HepG2 (cell line): Measurements from ENCODE around the gene GTF2A2. TPM values are rescaled to one million over a fixed set of nuclear protein-coding genes. Genes with fewer than 3 reads are reported as not detected.

Experiments used
- CAMTA2 ChIP-seq: sonication (generic); formaldehyde crosslinking; IDR thresholded peaks from 2 replicates; pipeline ENCODE4 v1.4.0; 2020; ENCODE audit warnings: mild to moderate bottlenecking, missing genetic modification reagents, borderline replicate concordance
- CHD4 ChIP-seq: fragments of 200-600 bp; sonication (generic); IDR thresholded peaks from 2 replicates; pipeline ENCODE4 v1.7.0; 2017; ENCODE audit warnings: mild to moderate bottlenecking, low read length, borderline replicate concordance
- KMT2B ChIP-seq: IDR thresholded peaks from 2 replicates; pipeline ENCODE4 v1.6.1; 2016; ENCODE audit warnings: missing genetic modification reagents, missing compliant biosample characterization
- MLLT10 ChIP-seq: sonication (generic); formaldehyde crosslinking; IDR thresholded peaks from 2 replicates; pipeline ENCODE4 v1.4.0; 2020; ENCODE audit warnings: missing genetic modification reagents
- NFATC3 ChIP-seq: sonication (generic); formaldehyde crosslinking; IDR thresholded peaks from 2 replicates; pipeline ENCODE4 v1.5.1; 2020; ENCODE audit warnings: mild to moderate bottlenecking, missing genetic modification reagents
- STAG1 ChIP-seq: sonication (generic); formaldehyde crosslinking; IDR thresholded peaks from 2 replicates; pipeline ENCODE4 v1.4.0; 2020; ENCODE audit warnings: missing genetic modification reagents
- ZNF337 ChIP-seq: sonication (generic); formaldehyde crosslinking; IDR thresholded peaks from 2 replicates; pipeline ENCODE4 v1.5.1; 2020; ENCODE audit warnings: missing genetic modification reagents, low read depth, mild to moderate bottlenecking, borderline replicate concordance
- polyA plus RNA-seq, 8 experiments: library from polyadenylated mRNA; depleted of rRNA in 3 of 8; stranded (reverse) in 7 of 8; unstranded in 1 of 8; fragments of >200 nt; fragmentation: Illumina TruSeq in 4 of 8; extraction: Trizol in 4 of 8; gene quantifications; 2 replicates each; pipeline versions ENCODE4 v1.2.1 to v1.2.3, GENCODE V29; 2011 to 2016; ENCODE audit warnings: low read depth in 4 of 8, missing spikeins in 1 of 8, mixed read lengths in 1 of 8; ENCODE audit not compliant: insufficient read depth in 1 of 8
- total RNA-seq, 5 experiments: library from RNA; depleted of rRNA; stranded (reverse); fragments of >200 nt; fragmentation: Illumina TruSeq; extraction: Trizol; gene quantifications; 2 replicates each; pipeline ENCODE4 v1.2.3, GENCODE V29; 2016; ENCODE audit warnings: low read depth in 1 of 5
- TF ChIP-seq, protein P1 (sequence below): sonication (generic); formaldehyde crosslinking; IDR thresholded peaks from 2 replicates; pipeline ENCODE4 v1.5.1; 2020; ENCODE audit warnings: mild to moderate bottlenecking, missing genetic modification reagents, moderate library complexity
- TF ChIP-seq, protein P2 (sequence below): sonication (generic); formaldehyde crosslinking; IDR thresholded peaks from 2 replicates; pipeline ENCODE4 v1.5.0; 2020; ENCODE audit warnings: mild to moderate bottlenecking, missing genetic modification reagents, moderate library complexity
- TF ChIP-seq, protein P3 (sequence below): sonication (generic); formaldehyde crosslinking; IDR thresholded peaks from 2 replicates; pipeline ENCODE4 v1.4.0; 2020; ENCODE audit warnings: mild to moderate bottlenecking, missing genetic modification reagents

Gene GTF2A2
- total and polyA plus RNA-seq, 2 of the 13 experiments (the other 11 are each of a cell fraction or from before 2014, with no cell fraction given) = 24.4 to 106 TPM

DNA sequence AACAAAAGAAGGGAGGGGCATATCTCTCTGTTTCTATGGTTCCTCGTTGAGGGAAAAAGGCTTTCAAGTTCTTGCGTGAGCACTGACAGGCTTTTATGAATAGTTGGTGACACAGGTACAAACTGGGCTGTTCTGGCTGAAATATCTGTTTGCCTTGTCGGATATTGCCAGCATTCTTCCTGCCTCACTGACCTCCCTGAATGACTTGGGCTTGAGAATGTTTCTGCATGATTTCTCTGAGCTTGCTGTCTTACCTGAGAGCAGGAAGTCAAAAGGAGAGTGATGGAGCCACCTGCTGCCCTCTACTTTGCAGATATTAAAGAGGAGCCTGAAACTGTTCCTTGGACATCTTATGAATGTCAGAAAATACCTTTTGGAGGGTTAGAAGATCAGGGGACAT is 40.9 kb downstream of the GTF2A2 start (continued):
- TF ChIP-seq, protein P1, sequence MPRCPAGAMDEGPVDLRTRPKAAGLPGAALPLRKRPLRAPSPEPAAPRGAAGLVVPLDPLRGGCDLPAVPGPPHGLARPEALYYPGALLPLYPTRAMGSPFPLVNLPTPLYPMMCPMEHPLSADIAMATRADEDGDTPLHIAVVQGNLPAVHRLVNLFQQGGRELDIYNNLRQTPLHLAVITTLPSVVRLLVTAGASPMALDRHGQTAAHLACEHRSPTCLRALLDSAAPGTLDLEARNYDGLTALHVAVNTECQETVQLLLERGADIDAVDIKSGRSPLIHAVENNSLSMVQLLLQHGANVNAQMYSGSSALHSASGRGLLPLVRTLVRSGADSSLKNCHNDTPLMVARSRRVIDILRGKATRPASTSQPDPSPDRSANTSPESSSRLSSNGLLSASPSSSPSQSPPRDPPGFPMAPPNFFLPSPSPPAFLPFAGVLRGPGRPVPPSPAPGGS (CRISPR knock-in tag) = no peak
- TF ChIP-seq, protein P2, sequence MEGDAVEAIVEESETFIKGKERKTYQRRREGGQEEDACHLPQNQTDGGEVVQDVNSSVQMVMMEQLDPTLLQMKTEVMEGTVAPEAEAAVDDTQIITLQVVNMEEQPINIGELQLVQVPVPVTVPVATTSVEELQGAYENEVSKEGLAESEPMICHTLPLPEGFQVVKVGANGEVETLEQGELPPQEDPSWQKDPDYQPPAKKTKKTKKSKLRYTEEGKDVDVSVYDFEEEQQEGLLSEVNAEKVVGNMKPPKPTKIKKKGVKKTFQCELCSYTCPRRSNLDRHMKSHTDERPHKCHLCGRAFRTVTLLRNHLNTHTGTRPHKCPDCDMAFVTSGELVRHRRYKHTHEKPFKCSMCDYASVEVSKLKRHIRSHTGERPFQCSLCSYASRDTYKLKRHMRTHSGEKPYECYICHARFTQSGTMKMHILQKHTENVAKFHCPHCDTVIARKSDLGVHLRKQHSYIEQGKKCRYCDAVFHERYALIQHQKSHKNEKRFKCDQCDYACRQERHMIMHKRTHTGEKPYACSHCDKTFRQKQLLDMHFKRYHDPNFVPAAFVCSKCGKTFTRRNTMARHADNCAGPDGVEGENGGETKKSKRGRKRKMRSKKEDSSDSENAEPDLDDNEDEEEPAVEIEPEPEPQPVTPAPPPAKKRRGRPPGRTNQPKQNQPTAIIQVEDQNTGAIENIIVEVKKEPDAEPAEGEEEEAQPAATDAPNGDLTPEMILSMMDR (CRISPR knock-in tag) = peak; percentile 54
- TF ChIP-seq CAMTA2 (CRISPR knock-in tag) (no peak), STAG1 (CRISPR knock-in tag) (peak; percentile 66), CHD4 (no peak), NFATC3 (no peak), ZNF337 (no peak), MLLT10 (CRISPR knock-in tag) (no peak), KMT2B (CRISPR knock-in tag) (no peak)
- TF ChIP-seq, protein P3, sequence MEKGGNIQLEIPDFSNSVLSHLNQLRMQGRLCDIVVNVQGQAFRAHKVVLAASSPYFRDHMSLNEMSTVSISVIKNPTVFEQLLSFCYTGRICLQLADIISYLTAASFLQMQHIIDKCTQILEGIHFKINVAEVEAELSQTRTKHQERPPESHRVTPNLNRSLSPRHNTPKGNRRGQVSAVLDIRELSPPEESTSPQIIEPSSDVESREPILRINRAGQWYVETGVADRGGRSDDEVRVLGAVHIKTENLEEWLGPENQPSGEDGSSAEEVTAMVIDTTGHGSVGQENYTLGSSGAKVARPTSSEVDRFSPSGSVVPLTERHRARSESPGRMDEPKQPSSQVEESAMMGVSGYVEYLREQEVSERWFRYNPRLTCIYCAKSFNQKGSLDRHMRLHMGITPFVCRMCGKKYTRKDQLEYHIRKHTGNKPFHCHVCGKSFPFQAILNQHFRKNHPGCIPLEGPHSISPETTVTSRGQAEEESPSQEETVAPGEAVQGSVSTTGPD = no peak
- TF ChIP-seq, all 625 proteins: peak for 4
